ENCODE data around the gene SPTLC3.

- TF ChIP-seq CTCF (IDR thresholded peaks at IDR 0.05) (no peak), POLR2A (IDR thresholded peaks at IDR 0.05) (no peak)
Observed at GRCh38 chr20:13212750-13213149, 204.0 kb downstream of the SPTLC3 start.
